Left lobe of liver (tissue), 2 donors: ENCODE data around the gene VAC14. TPM values are rescaled to one million over a fixed set of nuclear protein-coding genes. Genes with fewer than 3 reads are reported as not detected.
A peak's percentile ranks its signal among the peaks of the same experiment; 100 is the strongest.
"Not testable (repeated sequence)": the region's sequence is repeated elsewhere in the genome, so short reads cannot be mapped to it uniquely, and the experiment has no call there.

Experiments used
- ATAC-seq: fragments of 200-7000 bp; cut with Tn5 transposase; one replicate; pipeline ENCODE4 v1.9.1; 2020; ENCODE audit warnings: mild to moderate bottlenecking, moderate library complexity
- DNase-seq: peaks from one replicate; pipeline ENCODE4 v3.0.0-alpha.2; 2020; ENCODE audit warnings: low spot score
- total RNA-seq: library from RNA; stranded (reverse); gene quantifications from one replicate; pipeline ENCODE4 v1.2.1, GENCODE V29; 2021
- donor health status: DM: no; HTN: no; CAD: no; lungs with moderate emphysema.
- donor health status: DM: no; HTN: yes; CAD: no.

VAC14 gene
- total RNA-seq, 1 donor from 2014 or later: 17.3 TPM

GRCh38 chr16:70653809-70654771 lies 146.9 kb downstream of the VAC14 start:
- ATAC-seq (peak; percentile 96), DNase-seq (peak; percentile 84)

GRCh38 chr16:70653406-70653805 lies 147.6 kb downstream of the VAC14 start:
- no peak for DNase-seq
- ATAC-seq: no peak

GRCh38 chr16:70652322-70652721 lies 148.6 kb downstream of the VAC14 start:
- DNase-seq: no peak
- no peak for ATAC-seq

DNA sequence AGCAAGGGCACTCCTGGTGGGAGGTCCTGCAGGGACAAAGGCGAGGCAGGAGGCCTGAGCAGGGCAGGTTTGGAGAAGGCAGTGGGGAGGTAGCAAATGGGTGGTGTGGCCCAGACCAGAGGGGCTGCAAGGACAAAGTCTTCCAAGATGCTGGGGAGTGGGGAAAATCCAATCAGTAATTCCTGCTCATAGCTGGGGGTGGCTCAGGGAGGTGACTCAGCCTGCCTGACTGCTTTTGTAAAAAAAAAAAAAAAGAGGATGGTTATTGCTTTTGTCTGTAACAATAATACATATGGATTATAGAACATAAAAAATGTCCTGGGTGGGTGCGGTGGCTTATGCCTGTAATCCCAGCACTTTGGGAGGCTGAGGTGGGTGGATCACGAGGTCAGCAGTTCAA lies 149.4 kb downstream of the VAC14 start:
- no peak for ATAC-seq
- no peak for DNase-seq

DNA sequence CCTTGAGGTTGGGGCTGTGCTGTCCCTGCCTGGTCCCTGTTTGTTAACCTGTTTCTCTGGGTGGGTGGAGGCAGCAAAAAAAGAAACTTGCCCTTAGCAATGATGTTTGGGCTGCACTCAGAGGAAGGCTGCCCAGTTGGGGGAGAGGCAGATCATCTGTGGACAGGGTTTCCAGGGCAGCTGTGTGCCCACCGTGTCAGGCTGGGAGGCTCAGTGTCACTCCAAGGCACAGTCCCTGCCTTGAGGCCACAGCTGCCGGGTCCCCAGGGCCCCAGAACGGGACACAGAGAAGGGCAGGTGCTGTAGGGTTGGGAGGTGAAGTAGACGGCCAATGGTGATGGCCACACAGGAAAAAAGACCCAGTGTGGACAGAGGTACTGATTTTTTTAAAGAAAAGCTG lies 150.7 kb downstream of the VAC14 start:
- ATAC-seq: no peak
- no peak for DNase-seq

DNA sequence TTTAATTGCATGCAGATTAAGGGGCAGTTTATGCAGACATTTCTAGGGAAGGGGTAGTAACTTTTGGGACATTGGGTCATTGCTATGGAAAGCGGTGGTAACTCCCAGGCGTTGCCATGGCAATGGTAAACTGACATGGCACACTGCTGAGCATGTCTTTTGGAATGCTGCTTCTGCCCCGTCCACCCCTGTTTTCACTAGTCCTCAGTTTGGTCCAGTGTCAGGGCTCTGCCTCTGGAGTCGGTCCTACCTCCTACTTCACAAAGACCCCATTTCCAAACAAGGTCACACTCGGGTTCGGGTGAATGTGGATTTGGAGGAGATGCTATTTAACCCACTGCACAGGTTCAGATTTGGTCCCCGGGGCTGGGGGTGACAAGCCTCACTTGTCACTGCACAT lies 151.7 kb downstream of the VAC14 start:
- ATAC-seq (no peak), DNase-seq (no peak)

DNA sequence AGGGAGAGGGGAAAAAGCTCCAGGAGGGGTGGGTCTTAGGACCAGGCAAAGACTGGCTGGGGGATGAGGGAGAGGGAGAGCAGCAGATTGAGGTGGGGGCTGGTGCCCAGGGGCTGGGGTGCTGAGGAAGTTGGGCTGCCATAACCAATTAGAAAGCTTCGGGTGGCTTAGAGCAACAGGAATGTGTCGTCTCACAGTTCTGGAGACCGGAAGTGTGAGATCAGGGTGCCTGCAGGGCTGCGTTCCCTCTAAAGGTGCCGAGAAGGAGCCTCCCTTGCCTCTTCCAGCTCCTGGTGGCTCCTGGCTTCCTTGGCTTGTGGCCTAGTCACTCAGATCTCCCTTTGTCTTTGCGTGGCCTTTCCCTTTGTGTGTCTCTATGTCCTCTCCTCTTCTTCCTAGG lies 152.4 kb downstream of the VAC14 start:
- no peak for ATAC-seq
- DNase-seq: no peak

- DNase-seq: no peak
- ATAC-seq: no peak
Observed at GRCh38 chr16:70647441-70648359, 153.3 kb downstream of the VAC14 start.

- no peak for ATAC-seq
- DNase-seq: no peak
Observed at GRCh38 chr16:70646260-70647241, 154.4 kb downstream of the VAC14 start, which contains the start of gene IL34. TSS of gene IL34 (plus strand) at chr16:70646559. CDS start at chr16:70646948, 389 bp downstream.

DNA sequence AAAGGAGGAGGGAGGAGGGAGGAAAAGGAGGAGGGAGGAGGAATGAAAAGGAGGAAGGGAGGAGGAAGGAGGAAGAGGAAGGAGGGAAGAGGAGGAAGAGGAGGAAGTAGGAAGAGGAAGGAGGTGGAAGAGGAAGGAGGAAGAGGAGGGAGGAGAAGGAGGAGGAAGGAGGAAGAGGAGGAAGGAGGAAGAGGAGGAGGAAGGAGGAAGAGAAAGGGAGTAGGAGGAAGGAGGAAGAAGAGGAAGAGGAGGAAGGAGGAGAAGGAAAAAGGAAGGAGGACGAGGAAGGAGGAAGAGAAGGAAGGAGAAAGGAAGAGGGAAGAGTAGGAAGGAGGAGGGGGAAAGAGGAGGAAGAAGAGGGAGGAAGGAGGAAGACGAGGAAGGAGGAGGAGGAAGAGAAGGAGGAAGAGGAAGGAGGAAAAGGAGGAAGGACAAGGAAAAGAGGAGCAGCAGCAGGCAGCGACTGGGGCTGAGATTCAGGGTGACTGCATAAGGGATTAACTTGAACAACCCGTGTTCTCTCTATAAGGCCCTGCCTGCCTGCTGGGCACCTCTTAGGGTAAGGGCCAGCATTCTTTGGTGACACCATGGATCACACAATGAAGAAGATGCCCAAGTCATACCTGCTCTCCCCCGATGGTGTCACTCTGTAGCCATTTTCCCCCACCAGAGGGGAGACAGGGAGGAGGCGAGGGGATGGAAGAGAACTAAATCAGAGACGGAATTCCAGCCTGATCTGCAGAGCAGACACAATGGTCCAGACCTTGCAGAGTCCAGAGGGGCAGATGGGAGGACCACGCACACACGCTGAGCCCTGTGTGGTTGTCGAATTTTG lies 156.0 kb downstream of the VAC14 start:
- DNase-seq (no peak), ATAC-seq (no peak)

DNA sequence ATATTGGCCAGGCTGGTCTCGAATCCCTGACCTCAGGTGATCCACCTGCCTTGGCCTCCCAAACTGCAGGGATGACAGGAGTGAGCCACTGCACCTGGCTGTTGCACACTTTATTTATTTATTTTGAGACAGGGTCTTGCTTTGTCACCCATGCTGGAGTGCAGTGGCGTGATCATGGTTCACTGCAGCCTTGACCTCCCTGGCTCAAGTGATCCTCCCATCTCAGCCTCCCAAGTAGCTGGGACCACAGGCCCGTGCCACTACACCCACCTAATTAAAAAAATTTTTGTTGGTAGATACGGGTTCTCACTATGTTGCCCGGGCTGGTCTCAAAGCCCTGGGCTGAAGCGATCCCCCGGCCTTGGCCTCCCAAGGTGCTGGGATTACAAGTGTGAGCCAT lies 157.7 kb downstream of the VAC14 start:
- not testable (repeated sequence) for ATAC-seq, DNase-seq

DNA sequence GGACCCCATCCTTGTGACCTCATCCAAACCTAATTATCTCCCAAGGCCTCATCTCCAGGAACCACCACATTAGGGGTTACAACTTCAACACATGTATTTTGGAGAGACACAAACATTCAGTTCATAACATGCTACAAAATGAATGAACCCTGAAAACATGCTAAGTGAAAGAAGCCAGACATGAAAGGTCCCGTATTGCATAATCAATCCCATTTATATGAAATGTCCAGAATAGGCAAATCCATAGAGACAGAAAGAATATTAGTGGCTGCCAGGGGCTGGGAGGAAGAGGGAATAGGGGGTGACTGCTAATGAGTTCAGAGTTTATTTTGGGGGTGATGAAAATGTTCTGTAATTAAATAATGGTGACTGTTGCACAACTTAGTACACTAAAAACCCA lies 158.3 kb downstream of the VAC14 start:
- ATAC-seq (no peak), DNase-seq (no peak)

DNA sequence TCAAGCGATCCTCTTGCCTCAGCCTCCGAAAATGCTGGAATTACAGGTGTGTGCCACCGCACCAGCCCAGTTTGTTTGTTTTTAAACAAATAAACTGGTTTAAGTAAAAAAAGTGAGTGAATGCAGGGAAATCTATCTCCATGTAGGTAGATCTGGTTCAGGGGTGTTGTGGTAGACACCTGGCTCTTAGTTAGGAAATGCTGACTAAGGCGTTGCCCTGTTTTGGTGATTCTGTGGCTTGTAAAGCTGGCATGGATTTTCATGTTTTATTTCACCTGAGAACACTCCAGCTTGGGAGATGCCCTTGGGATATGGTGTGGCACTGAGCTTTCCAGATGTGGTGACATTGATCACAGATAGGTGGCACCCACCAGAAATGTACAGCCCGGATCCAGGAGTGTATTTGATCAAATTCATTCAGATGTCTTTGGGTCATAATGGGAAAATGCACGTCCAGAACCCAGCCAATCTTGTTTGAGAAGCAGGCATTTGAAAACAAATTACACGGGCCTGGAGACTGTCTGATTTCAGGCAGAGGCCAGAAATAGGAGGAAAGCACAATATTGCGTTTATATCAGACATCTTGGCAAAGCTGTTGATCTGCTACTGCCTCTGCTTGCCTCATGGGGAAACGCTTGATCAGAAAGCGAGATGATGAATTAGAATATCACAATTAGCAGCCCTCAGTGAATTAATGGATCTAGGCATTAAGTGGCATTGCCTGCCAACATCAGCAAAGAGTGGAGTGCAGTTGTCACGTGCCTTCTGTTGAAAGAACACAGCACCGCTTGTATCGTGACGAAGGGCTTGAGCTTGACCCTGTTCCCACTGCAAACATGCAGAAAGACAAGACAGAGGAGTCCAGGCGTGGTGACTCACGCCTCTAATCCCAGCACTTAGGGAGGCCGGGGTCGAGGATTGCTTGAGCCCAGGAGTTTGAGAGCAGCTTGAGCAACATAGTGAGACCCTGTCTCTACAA lies 161.9 kb downstream of the VAC14 start:
- ATAC-seq (no peak), DNase-seq (no peak)

Other genes with a start within 250 kb of the VAC14 start
- 0.58 TPM for gene IL34, start 154.6 kb downstream of the VAC14 start, total RNA-seq
- 58.1 TPM for gene MTSS2, start 115.1 kb downstream of the VAC14 start, total RNA-seq